IgD-negative memory B cell (primary cell): Measurements from ENCODE around the gene NAA40. TPM values are rescaled to one million over a fixed set of nuclear protein-coding genes. Genes with fewer than 3 reads are reported as not detected.
"Not testable (repeated sequence)": the region's sequence is repeated elsewhere in the genome, so short reads cannot be mapped to it uniquely, and the experiment has no call there.

ENCODE experiments used
- H3K27ac Mint-ChIP-seq, 3 donors: one replicate each; pipeline ENCODE4 v1.8.0; 2020 to 2022; ENCODE audit warnings: mild to moderate bottlenecking in 3 of 3, mixed read lengths in 3 of 3, moderate library complexity in 1 of 3
- H3K27me3 Mint-ChIP-seq: one replicate; pipeline ENCODE4 v1.8.0; 2021; ENCODE audit warnings: mixed read lengths
- H3K36me3 Mint-ChIP-seq: one replicate; pipeline ENCODE4 v1.8.0; 2020; ENCODE audit warnings: mild to moderate bottlenecking, mixed read lengths
- H3K4me1 Mint-ChIP-seq, 3 donors: one replicate each; pipeline ENCODE4 v1.8.0; 2020 to 2022; ENCODE audit warnings: mixed read lengths in 3 of 3, mild to moderate bottlenecking in 1 of 3
- H3K4me3 Mint-ChIP-seq, 4 donors: one replicate each; pipeline ENCODE4 v1.8.0; 2020 to 2022; ENCODE audit warnings: mild to moderate bottlenecking in 4 of 4, mixed read lengths in 4 of 4, moderate library complexity in 3 of 4
- H3K9me3 Mint-ChIP-seq, 3 donors: one replicate each; pipeline ENCODE4 v1.8.0; 2020 to 2021; ENCODE audit warnings: mixed read lengths in 3 of 3, mild to moderate bottlenecking in 1 of 3
- polyA plus RNA-seq: library from polyadenylated mRNA; unstranded; fragments of 300-500 nt; fragmentation: Illumina TruSeq; gene quantifications from one replicate; pipeline ENCODE4 v1.2.3, GENCODE V29; 2021

NAA40 gene
- polyA plus RNA-seq, 1 donor from 2014 or later, result 13.9 TPM

DNA sequence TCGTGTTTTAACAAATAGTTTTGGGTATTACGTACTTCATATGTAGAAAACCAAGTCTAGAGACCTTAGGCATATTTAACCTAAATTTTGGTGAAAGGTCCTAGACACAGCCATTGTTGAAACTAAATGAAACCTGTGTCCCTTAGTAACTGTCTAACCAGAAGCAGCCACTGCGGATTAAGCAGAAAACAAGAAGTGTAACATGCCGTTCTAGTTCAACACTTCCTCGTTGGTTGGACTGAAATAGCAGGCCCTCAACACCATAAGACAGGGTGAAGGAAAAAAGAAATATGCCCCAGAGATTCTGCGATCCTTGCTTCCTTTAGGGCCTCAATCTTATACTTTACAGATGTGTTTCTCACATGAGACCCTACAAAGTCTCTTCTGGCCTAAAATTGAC, 2.0 kb downstream of the NAA40 start:
- Mint-ChIP-seq H3K27me3 (no peaks in the 10 kb centered on the region), H3K9me3 (no peaks in the 10 kb centered on the region), H3K36me3 (no peaks in the 10 kb centered on the region), H3K4me1 (peaks cover 21 to 29% (median 26%) of the 10 kb centered on the region in 3 donors), H3K27ac (peak overlapping the region; percentile 35 to 99 (median 90)), H3K4me3 (peak overlapping the region; percentile 70 to 99 (median 80))

DNA sequence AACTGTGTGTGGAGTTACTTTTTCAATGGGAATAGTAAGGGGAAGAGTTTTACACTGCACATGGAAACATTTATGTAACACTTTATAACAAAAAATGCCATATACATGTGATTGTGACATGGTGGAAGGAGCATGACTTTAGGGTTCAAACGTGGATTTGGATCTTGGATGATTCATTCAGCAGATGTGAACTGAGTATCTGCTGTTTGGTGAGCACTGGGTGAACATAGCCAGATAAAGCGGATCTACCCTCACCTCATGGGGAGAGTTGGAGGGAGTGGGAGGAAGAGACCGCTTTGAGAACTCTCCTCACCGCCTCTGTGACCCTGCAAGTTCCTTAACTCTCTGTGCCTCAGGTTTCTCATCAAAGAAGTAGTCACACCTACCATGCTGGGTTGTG, 3.1 kb downstream of the NAA40 start:
- Mint-ChIP-seq H3K4me3 (peak overlapping the region in 1 of 4 donors; percentile 99), H3K27ac (peak overlapping the region in 2 of 3 donors; percentile 57 to 99), H3K36me3 (peaks cover 2% of the 10 kb centered on the region), H3K27me3 (no peaks in the 10 kb centered on the region), H3K4me1 (peaks cover 23 to 29% (median 24%) of the 10 kb centered on the region in 3 donors), H3K9me3 (no peaks in the 10 kb centered on the region)

DNA sequence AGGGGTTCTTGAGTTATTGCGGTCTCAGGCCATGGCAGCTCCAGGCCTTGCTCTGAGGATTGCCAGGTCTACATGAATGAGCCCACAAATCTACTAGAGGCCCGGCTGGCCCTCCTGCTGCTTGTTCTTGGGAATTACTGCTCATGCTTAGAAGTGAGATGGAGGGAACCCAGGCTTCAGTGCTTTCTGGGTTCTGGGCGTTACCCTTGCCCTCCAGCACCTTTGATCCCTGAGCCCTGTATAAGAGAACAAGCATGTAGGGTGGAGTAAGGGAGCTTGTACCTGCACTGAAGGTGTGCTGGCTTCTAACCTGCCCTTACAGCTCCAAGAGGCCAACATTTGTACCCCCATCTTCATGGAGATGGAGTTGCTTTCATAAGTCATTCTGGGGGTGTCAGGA, 4.0 kb downstream of the NAA40 start:
- no peaks in the 10 kb centered on the region for H3K27me3 Mint-ChIP-seq
- no peak overlapping the region for H3K4me3 Mint-ChIP-seq
- no peak overlapping the region for H3K27ac Mint-ChIP-seq
- H3K9me3 Mint-ChIP-seq, result no peaks in the 10 kb centered on the region
- peaks cover 2% of the 10 kb centered on the region for H3K36me3 Mint-ChIP-seq
- peaks cover 20 to 29% (median 23%) of the 10 kb centered on the region in 3 donors for H3K4me1 Mint-ChIP-seq

DNA sequence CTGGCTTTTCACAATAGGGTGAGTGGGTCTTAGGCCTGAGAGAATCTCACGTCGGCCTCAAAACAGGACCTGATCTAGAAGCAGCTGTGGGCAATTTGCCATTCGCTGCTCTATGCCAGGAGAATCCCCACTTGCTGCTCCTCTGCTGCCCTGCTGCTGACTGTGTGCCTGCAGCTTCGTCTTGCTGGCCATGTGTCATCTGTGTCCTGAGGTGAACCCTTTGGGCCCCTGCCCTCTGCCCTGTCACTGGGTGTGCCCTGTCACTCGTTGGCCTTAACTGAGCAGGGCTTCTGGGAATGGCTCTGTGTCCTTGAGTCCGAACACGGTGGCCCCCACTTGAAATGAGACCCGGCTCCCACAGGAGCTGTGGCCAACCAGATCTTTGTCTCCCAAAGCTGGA, 6.2 kb downstream of the NAA40 start:
- Mint-ChIP-seq H3K4me3 (no peak overlapping the region), H3K27me3 (no peaks in the 10 kb centered on the region), H3K27ac (no peak overlapping the region), H3K9me3 (no peaks in the 10 kb centered on the region), H3K4me1 (peaks cover 12 to 18% (median 16%) of the 10 kb centered on the region in 3 donors), H3K36me3 (peaks cover 4% of the 10 kb centered on the region)

DNA sequence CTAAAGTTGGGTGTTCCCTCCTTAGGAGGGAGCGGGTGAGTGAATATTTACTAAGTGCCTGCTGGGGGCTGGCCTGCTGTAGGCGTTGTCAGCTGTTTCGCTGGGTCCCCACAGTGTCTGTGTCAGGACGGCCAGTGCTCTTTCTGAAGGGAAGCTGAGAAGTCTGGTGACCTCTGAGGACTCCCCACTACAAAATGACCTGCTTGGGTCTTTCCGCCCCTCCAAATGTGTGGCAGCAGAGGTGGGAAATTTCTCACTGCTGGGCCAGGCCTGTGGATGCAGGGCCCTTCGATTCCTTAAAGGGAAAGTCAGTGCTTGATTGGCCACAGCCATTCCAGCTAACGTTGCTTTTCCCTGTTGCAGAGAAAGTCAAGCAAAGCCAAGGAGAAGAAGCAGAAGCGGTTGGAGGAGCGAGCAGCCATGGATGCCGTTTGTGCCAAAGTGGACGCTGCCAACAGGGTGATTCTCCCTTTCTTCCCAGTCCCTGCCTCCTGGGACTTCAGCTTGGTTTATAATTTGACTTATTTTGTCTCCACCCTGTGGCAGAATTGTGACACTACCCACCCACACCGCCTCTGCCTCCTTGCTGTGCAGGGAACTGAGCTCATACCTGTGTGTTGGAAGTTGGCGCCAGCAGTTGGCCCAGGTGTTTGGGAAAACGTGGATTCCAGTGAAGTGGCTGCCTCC, 6.8 kb downstream of the NAA40 start:
- peaks cover 8 to 14% (median 12%) of the 10 kb centered on the region in 3 donors for H3K4me1 Mint-ChIP-seq
- no peaks in the 10 kb centered on the region for H3K9me3 Mint-ChIP-seq
- H3K4me3 Mint-ChIP-seq, result no peak overlapping the region
- no peaks in the 10 kb centered on the region for H3K27me3 Mint-ChIP-seq
- H3K27ac Mint-ChIP-seq, result peak overlapping the region in 1 of 3 donors; percentile 46
- H3K36me3 Mint-ChIP-seq, result peaks cover 4% of the 10 kb centered on the region

DNA sequence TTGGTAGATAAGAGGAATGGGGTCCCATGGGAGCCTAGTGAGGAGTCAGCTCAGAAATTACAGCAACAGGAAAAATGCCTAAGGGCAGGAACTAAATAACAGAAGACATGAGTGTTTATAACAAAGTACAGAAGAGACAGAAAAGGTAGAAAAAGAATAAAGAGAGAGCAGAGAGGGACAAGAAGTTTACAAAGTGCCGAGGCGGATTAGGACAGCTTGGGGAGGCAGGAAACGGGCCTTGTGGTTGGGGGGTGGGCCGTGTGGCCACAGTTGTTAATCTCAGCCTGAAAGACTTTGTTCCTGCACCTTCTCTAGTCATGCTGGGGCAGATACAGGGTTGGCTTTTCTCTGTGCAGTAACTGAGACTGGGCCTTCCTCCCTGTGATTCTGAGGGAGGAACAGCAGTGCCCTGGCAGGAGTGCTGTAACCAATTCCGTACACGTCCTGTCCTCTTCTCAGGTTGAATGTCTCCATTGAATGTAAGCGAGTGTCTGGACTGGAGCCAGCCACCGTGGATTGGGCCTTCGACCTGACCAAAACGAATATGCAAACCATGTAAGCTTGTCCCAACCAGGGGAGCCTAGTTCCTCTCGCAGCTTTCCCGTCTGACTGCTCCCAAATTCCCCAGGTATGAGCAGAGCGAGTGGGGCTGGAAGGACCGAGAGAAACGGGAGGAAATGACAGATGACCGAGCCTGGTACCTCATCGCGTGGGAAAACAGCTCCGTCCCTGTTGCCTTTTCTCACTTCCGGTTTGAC, 13.2 kb downstream of the NAA40 start:
- H3K9me3 Mint-ChIP-seq, result no peaks in the 10 kb centered on the region
- H3K27ac Mint-ChIP-seq, result peak overlapping the region; percentile 52 to 86 (median 79)
- peaks cover 9% of the 10 kb centered on the region for H3K36me3 Mint-ChIP-seq
- peak overlapping the region in 2 of 4 donors; percentile 68 to 80 for H3K4me3 Mint-ChIP-seq
- H3K27me3 Mint-ChIP-seq, result no peaks in the 10 kb centered on the region
- H3K4me1 Mint-ChIP-seq, result peaks cover 4 to 15% (median 12%) of the 10 kb centered on the region in 3 donors

DNA sequence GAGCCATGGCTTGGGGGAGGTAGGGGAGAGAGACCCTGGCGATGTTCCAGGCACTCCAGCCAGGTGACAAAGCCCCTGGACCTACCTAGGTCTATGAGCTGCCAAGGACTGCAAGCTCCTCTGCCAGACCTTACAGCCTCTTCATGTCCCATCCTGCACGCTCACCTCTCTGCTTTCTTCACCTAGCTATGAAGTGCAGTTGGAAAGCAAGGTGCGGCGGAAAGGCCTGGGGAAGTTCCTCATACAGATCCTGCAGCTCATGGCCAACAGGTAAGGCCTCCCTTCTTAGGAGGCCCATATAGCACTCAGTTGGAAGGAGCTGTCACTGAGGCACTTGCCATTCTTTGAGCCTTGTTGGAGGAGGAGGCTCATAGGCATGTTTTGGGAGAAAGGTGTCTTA, 13.8 kb downstream of the NAA40 start:
- no peaks in the 10 kb centered on the region for H3K27me3 Mint-ChIP-seq
- peaks cover 9% of the 10 kb centered on the region for H3K36me3 Mint-ChIP-seq
- peaks cover 4 to 15% (median 12%) of the 10 kb centered on the region in 3 donors for H3K4me1 Mint-ChIP-seq
- no peak overlapping the region for H3K27ac Mint-ChIP-seq
- no peaks in the 10 kb centered on the region for H3K9me3 Mint-ChIP-seq
- H3K4me3 Mint-ChIP-seq, result peak overlapping the region in 1 of 4 donors; percentile 68

DNA sequence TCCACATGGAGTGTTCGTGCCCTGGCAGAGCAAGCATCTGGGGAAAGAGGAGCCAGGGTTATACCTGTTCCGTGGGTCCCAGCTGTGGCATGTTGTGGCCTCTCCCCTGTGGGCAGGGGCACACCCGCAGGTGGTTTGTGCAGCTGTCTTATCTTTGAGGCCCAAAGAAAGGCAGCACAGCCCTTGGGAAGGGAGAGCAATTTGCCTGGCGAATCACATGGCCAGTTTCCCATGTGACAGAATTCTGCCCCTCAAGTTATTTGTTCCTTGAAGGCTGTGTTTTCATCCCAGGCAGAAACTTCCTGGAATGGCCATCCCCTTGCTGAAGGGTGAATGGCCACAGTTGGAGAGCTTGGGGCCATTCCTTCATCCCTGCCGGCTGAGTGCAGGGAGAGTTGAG, 19.2 kb downstream of the NAA40 start:
- Mint-ChIP-seq H3K27me3 (no peaks in the 10 kb centered on the region), H3K27ac (no peak overlapping the region)

DNA sequence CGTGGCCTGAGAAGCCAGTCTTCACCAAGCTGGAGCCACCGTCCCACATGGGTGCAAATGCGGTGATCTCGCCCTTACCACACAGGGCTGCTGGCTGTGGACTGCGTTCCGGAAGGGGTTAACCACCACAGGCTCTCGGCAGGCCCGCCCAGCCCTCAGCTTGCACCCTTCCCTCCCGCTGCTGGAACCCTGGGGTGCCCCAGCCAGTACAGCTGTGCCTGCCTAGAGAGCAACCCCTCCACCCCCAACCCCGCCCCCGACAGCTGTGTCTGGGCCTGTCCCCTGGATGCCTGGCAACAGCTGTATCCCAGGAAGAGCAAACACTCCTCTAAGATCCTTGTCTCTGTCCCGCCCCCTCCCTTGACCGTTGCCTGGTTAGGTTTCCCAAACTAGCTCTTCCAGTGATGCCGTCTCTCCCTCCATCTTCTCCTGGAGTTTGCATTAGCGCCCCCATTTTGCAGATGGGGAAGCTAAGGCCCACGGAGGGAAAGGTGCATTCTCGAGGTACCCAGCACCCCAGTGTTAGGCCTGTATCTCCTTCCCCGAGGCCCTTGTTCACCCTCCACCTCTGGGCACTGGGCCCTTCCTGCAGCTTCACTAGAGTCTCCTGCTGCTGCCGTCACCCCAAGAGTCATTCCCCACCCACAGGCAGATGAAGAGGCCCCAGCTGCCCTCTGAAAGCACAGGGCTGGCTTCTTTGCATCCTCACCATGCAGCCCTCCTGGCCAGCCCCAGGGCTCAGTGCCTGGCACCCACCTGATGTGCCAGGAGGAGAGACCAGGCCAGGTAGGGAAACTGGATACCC, 23.0 kb downstream of the NAA40 start:
- H3K9me3 Mint-ChIP-seq, result no peaks in the 10 kb centered on the region
- H3K27ac Mint-ChIP-seq, result no peak overlapping the region
- no peak overlapping the region for H3K4me3 Mint-ChIP-seq
- no peaks in the 10 kb centered on the region for H3K27me3 Mint-ChIP-seq
- H3K36me3 Mint-ChIP-seq, result no peaks in the 10 kb centered on the region
- H3K4me1 Mint-ChIP-seq, result no peaks in the 10 kb centered on the region

More for the DNA sequence above, 19.2 kb downstream of the NAA40 start:
- H3K4me3 Mint-ChIP-seq, result no peak overlapping the region
- H3K36me3 Mint-ChIP-seq, result peaks cover 4% of the 10 kb centered on the region
- H3K4me1 Mint-ChIP-seq, result no peaks in the 10 kb centered on the region
- no peaks in the 10 kb centered on the region for H3K9me3 Mint-ChIP-seq

DNA sequence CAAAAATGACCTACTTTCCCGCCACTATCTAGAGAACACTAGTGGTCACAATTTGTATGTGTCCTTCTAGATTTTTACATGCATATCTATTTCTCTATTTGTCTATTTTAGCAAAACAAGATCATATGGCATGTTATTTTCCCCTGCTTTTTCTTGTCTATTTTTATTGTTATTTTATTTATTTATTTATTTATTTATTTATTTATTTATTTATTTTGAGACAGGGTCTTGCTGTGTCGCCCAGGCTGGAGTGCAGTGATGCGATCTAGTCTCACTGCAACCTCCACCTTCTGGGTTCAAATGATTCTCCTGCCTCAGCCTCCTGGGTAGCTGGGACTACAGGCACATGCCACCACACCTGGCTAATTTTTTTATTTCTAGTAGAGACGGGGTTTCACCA, 25.1 kb downstream of the NAA40 start:
- peak overlapping the region in 1 of 3 donors; percentile 19 for H3K27ac Mint-ChIP-seq
- not testable (repeated sequence) for H3K9me3 Mint-ChIP-seq, H3K4me3 Mint-ChIP-seq

DNA sequence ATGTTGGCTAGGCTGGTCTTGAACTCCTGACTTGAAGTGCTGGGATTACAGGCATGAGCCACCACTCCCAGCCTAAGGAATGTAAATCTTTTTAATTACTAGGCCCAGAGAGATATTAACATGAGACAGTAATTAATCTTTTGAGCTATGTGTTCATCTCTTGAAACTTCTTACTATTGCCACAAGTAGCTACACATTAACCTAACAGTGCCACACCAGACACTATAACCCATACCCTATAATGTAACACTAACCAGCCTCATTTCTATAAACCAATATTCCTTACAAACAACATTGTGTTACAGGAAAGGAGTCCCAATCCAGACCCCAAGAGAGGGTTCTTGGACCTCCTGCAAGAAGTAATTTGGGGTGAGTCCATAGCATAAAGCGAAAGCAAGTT, 27.6 kb downstream of the NAA40 start:
- H3K27ac Mint-ChIP-seq, result peak overlapping the region in 1 of 3 donors; percentile 63
- no peak overlapping the region for H3K4me3 Mint-ChIP-seq
- no peaks in the 10 kb centered on the region for H3K4me1 Mint-ChIP-seq
- H3K9me3 Mint-ChIP-seq, result no peaks in the 10 kb centered on the region
- H3K36me3 Mint-ChIP-seq, result no peaks in the 10 kb centered on the region
- peaks cover 4% of the 10 kb centered on the region for H3K27me3 Mint-ChIP-seq

More for the DNA sequence above, 25.1 kb downstream of the NAA40 start:
- H3K4me1 Mint-ChIP-seq, H3K27me3 Mint-ChIP-seq, H3K36me3 Mint-ChIP-seq: not testable (repeated sequence)

DNA sequence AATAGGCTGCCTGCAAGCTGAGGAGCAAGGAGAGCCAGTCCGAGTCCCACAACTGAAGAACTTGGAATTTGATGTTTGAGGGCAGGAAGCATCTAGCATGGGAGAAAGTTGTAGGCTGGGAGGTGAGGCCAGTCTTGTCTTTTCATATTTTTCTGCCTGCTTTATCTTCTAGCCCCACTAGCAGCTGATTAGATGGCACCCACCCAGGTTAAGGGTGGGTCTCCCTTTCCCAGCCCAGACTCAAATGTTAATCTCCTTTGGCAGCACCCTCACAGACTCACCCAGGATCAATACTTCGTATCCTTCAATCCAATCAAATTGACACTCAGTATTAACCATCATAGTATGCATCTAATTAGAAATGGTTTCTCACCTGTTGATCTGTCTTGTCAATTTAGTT, 30.7 kb downstream of the NAA40 start:
- Mint-ChIP-seq H3K27me3 (peaks cover 4% of the 10 kb centered on the region), H3K4me1 (peaks cover 5 to 9% (median 6%) of the 10 kb centered on the region in 3 donors), H3K36me3 (peaks cover under 1% of the 10 kb centered on the region), H3K9me3 (no peaks in the 10 kb centered on the region), H3K27ac (no peak overlapping the region), H3K4me3 (no peak overlapping the region)

DNA sequence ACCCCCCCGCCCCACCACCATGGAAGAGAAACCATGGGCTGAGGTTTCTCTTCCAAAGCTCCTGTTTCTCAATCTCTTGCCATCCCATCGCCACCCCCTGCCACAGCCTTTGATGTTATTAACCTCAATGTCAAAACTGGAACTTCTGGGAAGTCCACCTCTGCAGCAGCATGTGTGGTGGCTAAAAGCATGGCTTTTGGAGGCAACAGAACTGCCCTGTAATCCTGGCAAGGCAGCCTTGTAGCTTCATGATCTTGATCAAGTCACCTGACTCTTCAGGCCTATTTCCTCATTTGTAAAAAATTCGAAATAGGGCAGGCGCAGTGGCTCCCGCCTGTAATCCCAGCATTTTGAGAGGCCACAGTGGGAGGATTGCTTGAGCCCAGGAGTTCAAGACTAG, 32.1 kb downstream of the NAA40 start:
- Mint-ChIP-seq H3K27me3 (peaks cover 4% of the 10 kb centered on the region), H3K4me3 (no peak overlapping the region), H3K27ac (no peak overlapping the region), H3K36me3 (peaks cover 2% of the 10 kb centered on the region), H3K9me3 (no peaks in the 10 kb centered on the region), H3K4me1 (peaks cover 9 to 13% (median 12%) of the 10 kb centered on the region in 3 donors)

DNA sequence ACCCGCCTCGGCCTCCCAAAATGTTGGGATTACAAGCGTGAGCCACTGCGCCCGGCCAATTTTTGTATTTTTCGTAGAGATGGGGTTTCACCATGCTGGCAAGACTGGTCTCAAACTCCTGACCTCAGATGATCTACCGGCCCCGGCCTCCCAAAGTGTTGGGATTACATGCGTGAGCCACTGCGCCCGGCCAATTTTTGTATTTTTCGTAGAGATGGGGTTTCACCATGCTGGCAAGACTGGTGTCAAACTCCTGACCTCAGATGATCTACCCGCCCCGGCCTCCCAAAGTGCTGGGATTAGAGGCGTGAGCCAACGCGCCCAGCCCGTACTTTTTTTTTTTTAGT, 35.1 kb downstream of the NAA40 start:
- H3K36me3 Mint-ChIP-seq, H3K27me3 Mint-ChIP-seq, H3K9me3 Mint-ChIP-seq: not testable (repeated sequence)
- Mint-ChIP-seq H3K4me3 (peak overlapping the region; percentile 97 to 100 (median 100)), H3K27ac (peak overlapping the region; percentile 87 to 99 (median 98)), H3K4me1 (peaks cover 15 to 23% (median 21%) of the 10 kb centered on the region in 3 donors)
